Lower leg skin (tissue), 4 donors: ENCODE data around the gene BPI. TPM values are rescaled to one million over a fixed set of nuclear protein-coding genes. Genes with fewer than 3 reads are reported as not detected.

Source experiments
- DNase-seq, 2 donors: peaks; one replicate each; pipeline ENCODE4 v3.0.0-alpha.2; 2019; ENCODE audit warnings: low spot score in 2 of 2
- H3K4me3 ChIP-seq: fragments of 200-600 bp; sonication (generic); 2 replicates; pipeline ENCODE4 v1.5.1; 2017; ENCODE audit warnings: mild to moderate bottlenecking, low read depth; ENCODE audit not compliant: poor library complexity, severe bottlenecking
- CTCF ChIP-seq, 3 donors: fragments of 450-650 bp; IDR thresholded peaks; one replicate each; pipeline ENCODE4 v1.5.1; 2016; ENCODE audit warnings: antibody characterized with exemption in 3 of 3, mild to moderate bottlenecking in 3 of 3, moderate library complexity in 2 of 3
- POLR2A ChIP-seq, 2 donors: fragments of 450-650 bp; IDR thresholded peaks; one replicate each; pipeline ENCODE4 v1.6.1; 2016 to 2017; ENCODE audit warnings: antibody characterized with exemption in 2 of 2, mild to moderate bottlenecking in 1 of 2, moderate library complexity in 1 of 2
- WGBS, 2 donors: methylation state at CpG; one replicate each; pipeline ENCODE4 v1.1.5; 2018; 5-methylcytosine and 5-hydroxymethylcytosine counted together
- intact Hi-C: fragments of 100-400 bp; cut with DNase I; formaldehyde crosslinking; loops from one replicate; pipeline ENCODE4 v1.15.0; 2023; ENCODE audit warnings: low total_unique reads
- total RNA-seq, 4 donors: library from RNA; depleted of rRNA; stranded (reverse); fragments of >200 nt; gene quantifications; one replicate each; pipeline ENCODE4 v1.1.0, GENCODE V29; 2016

The BPI gene
- total RNA-seq, 4 donors from 2014 or later = not detected

GRCh38 chr20:38301309-38301708 lies 2.6 kb upstream of the BPI start:
- TF ChIP-seq CTCF (IDR thresholded peaks at IDR 0.05) = no peak
- no peak for TF ChIP-seq POLR2A (IDR thresholded peaks at IDR 0.05)
- DNase-seq = no peak
- H3K4me3 ChIP-seq = no peak overlapping the region
- intact Hi-C loops = no loop called here
- 95 to 98% methylated on average over 3 of the region's 3 CpGs for WGBS, 2 donors

- TF ChIP-seq POLR2A (IDR thresholded peaks at IDR 0.05) (no peak), CTCF (IDR thresholded peaks at IDR 0.05) (no peak)
- 46 to 52% methylated on average over 11 of the region's 11 CpGs for WGBS, 2 donors
- intact Hi-C loops = no loop called here
- DNase-seq = no peak
- H3K4me3 ChIP-seq = no peak overlapping the region
These were observed 1.2 kb upstream of the BPI start for GRCh38 chr20:38302786-38303185.

- no peak for DNase-seq
- intact Hi-C loops = no loop called here
- WGBS, 2 donors = 54 to 55% methylated on average over 8 of the region's 8 CpGs
- H3K4me3 ChIP-seq = no peak overlapping the region
- no peak for TF ChIP-seq POLR2A (IDR thresholded peaks at IDR 0.05)
- no peak for TF ChIP-seq CTCF (IDR thresholded peaks at IDR 0.05)
These were observed 990 bp downstream of the BPI start for GRCh38 chr20:38304845-38305447.

GRCh38 chr20:38305541-38305940 lies 1.6 kb downstream of the BPI start:
- no peak for TF ChIP-seq POLR2A (IDR thresholded peaks at IDR 0.05)
- TF ChIP-seq CTCF (IDR thresholded peaks at IDR 0.05) = no peak
- no peak for DNase-seq
- no peak overlapping the region for H3K4me3 ChIP-seq
- intact Hi-C loops = no loop called here
- 90 to 91% methylated on average over 4 of the region's 4 CpGs for WGBS, 2 donors

GRCh38 chr20:38306379-38306778 lies 2.4 kb downstream of the BPI start:
- DNase-seq = no peak
- TF ChIP-seq CTCF (IDR thresholded peaks at IDR 0.05) (no peak), POLR2A (IDR thresholded peaks at IDR 0.05) (no peak)
- no peak overlapping the region for H3K4me3 ChIP-seq
- intact Hi-C loops = no loop called here
- WGBS, 2 donors = 80 to 88% methylated on average over 6 of the region's 6 CpGs
